Heart right ventricle (tissue), 16 donors: Measurements from ENCODE around the gene MFRP. TPM values are rescaled to one million over a fixed set of nuclear protein-coding genes. Genes with fewer than 3 reads are reported as not detected.

ENCODE experiments used
- ATAC-seq, 8 donors: fragments of 200-7000 bp; cut with Tn5 transposase; one replicate each; pipeline ENCODE4 v1.9.1; 2020; ENCODE audit warnings: mild to moderate bottlenecking in 8 of 8, moderate library complexity in 8 of 8, moderate number of reproducible peaks in 1 of 8
- DNase-seq, 2 donors: peaks; one replicate each; pipeline ENCODE4 v3.0.0-alpha.2; 2020
- H3K27ac ChIP-seq, 10 donors: fragments of 200-600 bp; sonication (generic) in 2 of 10; one replicate each; pipeline versions ENCODE4 v1.5.0 to v1.8.0; 2020 to 2022; ENCODE audit warnings: mild to moderate bottlenecking in 3 of 10
- H3K27me3 ChIP-seq, 7 donors: fragments of 200-600 bp; one replicate each; pipeline ENCODE4 v1.8.0; 2021 to 2022; ENCODE audit warnings: mild to moderate bottlenecking in 2 of 7
- H3K36me3 ChIP-seq, 9 donors: fragments of 200-600 bp; sonication (generic) in 1 of 9; one replicate each; pipeline versions ENCODE4 v1.5.0 to v1.8.0; 2020 to 2022; ENCODE audit warnings: mild to moderate bottlenecking in 2 of 9
- H3K4me1 ChIP-seq, 9 donors: fragments of 200-600 bp; sonication (generic) in 1 of 9; one replicate each; pipeline versions ENCODE4 v1.5.0 to v1.8.0; 2020 to 2022; ENCODE audit warnings: mild to moderate bottlenecking in 4 of 9
- H3K4me3 ChIP-seq, 10 donors: fragments of 200-600 bp; sonication (generic) in 2 of 10; one replicate each; pipeline versions ENCODE4 v1.5.0 to v1.8.0; 2020 to 2022; ENCODE audit warnings: mild to moderate bottlenecking in 7 of 10, moderate library complexity in 2 of 10
- H3K9me3 ChIP-seq, 11 donors: fragments of 200-600 bp in 10 of 11; sonication (generic) in 2 of 11; one replicate each; pipeline versions ENCODE4 v1.5.0 to v1.8.0; 2013 to 2022; ENCODE audit warnings: mild to moderate bottlenecking in 2 of 11, control low read depth in 1 of 11, moderate library complexity in 1 of 11
- WGBS, 2 donors: extraction: QIAGEN DNeasy Blood & Tissue Kit; methylation state at CpG; one replicate each; pipeline ENCODE4 v1.1.7; 2013; ENCODE audit warnings: inconsistent platforms in 1 of 2; 5-methylcytosine and 5-hydroxymethylcytosine counted together
- intact Hi-C, 10 donors: fragments of 100-400 bp; cut with DNase I; formaldehyde crosslinking; loops; one replicate each; pipeline versions ENCODE4 v1.11.1 to v1.14.2; 2022
- microRNA-seq, 2 donors: library from miRNA; unstranded; fragments of <30 nt; microRNA quantifications; one replicate each; pipeline ENCODE4 v1.2.0, GENCODE V29; 2021
- polyA plus RNA-seq, 2 donors: library from polyadenylated mRNA; stranded (reverse); fragments of 200-250 nt; gene quantifications; one replicate each; pipeline ENCODE4 v1.2.3, GENCODE V29; 2013
- total RNA-seq, 10 donors: library from RNA; stranded (reverse); fragmentation: NEBNext Ultra II Directional in 3 of 10; extraction: Animal tissue kit (Norgen Biotek cat#: 25700) in 3 of 10; gene quantifications; one replicate each; pipeline versions ENCODE4 v1.2.1 to v1.2.4, GENCODE V29; 2021 to 2023
- TF ChIP-seq, protein P1 (sequence below), 9 donors: fragments of 200-600 bp; sonication (generic) in 2 of 9; IDR thresholded peaks; one replicate each; pipeline versions ENCODE4 v1.5.0 to v1.8.0; 2021 to 2022; ENCODE audit warnings: antibody characterized with exemption in 9 of 9, mild to moderate bottlenecking in 5 of 9, moderate library complexity in 1 of 9
- donor health status: Arrhythmogenic right ventricular cardiomyopathy.
- donor health status: ischemic (EF 13 %, LVEDD 7.1; RV severe dilation, severe dysfunction).
- donor health status: healthy with polysubstance abuse.
- donor health status: DM: no; HTN: yes; CAD: no.
- donor health status: DM: no; HTN: no; CAD: no.
- donor health status: ischemic (EF 25% LVEDD 6.9; RV normal size, moderate dysfunction).
- donor health status: ischemic (EF 25% LVEDD 5.7; RV mildly dilated, moderate dysfunction).
- donor health status: healthy.
- donor health status: DM: yes; HTN: yes; CAD: no.
- donor health status: Ischemic cardiomyopathy.
- donor health status: ischemic (EF 35%, LVEDD 5.7; RV mildly dilated, moderate dysfunction).
- donor health status: nonischemic (EF 11% LVEDD 7.7; RV severe dilation, severe dysfunction).
- donor health status: DM: yes; HTN: yes; CAD: no.
- donor health status: PGD.
- donor health status: ischemic (EF 29% LVEDD 5.4; RV normal size, mild dysfunction).
- donor health status: nonischemic (EF 23%, LVEDD 6.1; RV moderate dilation, normal function).

Gene MFRP
- total and polyA plus RNA-seq, 12 donors, result 0.04 TPM; not detected in 11

- H3K4me1 ChIP-seq, result peaks cover 0 to 17% (median 10%) of the 10 kb centered on the region in 9 donors
- 98% methylated on average over 3 of the region's 3 CpGs for WGBS, 2 donors
- H3K4me3 ChIP-seq, result no peak overlapping the region
- DNase-seq (no peak), ATAC-seq (no peak)
- intact Hi-C loops, result loop anchor here in 1 of 10 donors (10.0 kb wide), 1 partner anchor 89 kb away; the partner anchor contains the start of gene CBL
- TF ChIP-seq, protein P1, sequence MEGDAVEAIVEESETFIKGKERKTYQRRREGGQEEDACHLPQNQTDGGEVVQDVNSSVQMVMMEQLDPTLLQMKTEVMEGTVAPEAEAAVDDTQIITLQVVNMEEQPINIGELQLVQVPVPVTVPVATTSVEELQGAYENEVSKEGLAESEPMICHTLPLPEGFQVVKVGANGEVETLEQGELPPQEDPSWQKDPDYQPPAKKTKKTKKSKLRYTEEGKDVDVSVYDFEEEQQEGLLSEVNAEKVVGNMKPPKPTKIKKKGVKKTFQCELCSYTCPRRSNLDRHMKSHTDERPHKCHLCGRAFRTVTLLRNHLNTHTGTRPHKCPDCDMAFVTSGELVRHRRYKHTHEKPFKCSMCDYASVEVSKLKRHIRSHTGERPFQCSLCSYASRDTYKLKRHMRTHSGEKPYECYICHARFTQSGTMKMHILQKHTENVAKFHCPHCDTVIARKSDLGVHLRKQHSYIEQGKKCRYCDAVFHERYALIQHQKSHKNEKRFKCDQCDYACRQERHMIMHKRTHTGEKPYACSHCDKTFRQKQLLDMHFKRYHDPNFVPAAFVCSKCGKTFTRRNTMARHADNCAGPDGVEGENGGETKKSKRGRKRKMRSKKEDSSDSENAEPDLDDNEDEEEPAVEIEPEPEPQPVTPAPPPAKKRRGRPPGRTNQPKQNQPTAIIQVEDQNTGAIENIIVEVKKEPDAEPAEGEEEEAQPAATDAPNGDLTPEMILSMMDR (IDR thresholded peaks at IDR 0.05), result no peak
- peaks cover 0 to 12% (median 5%) of the 10 kb centered on the region in 11 donors for H3K9me3 ChIP-seq
- H3K27me3 ChIP-seq, result no peaks in the 10 kb centered on the region
- H3K36me3 ChIP-seq, result peaks cover 0 to 90% (median 22%) of the 10 kb centered on the region in 9 donors
- no peak overlapping the region for H3K27ac ChIP-seq
Measured at GRCh38 chr11:119293461-119293860, 53.0 kb downstream of the MFRP start.

DNA sequence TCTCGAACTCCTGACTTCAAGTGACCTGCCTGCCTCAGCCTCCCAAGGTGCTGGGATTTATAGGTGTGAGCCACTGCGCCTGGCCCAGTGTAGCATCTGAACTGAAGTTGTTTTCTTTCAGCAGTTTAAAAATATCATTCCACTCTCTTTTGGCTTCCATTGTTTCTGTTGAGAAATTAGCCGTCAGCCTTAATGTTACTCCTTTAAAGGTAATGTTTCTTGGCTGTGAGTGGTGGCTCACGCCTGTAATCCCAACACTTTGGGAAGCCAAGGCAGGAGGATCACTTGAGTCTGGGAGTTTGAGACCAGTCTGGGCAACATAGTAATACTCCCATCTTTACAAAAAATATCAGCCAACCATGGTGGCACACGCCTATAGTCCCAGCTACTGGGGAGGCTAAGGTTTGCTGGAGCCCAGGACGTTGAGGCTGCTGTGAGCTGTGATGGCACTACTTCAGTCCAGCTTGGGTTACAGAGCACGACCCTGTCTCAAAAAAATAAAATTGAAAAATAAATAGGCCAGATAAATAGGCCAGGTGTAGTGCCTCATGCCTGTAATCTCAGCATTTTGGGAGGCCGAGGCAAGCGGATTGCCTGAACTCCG lies 55.5 kb downstream of the MFRP start:
- no peak overlapping the region for H3K27ac ChIP-seq
- ATAC-seq, result no peak
- 96 to 98% methylated on average over 10 of the region's 10 CpGs for WGBS, 2 donors

More for the DNA sequence above, 55.5 kb downstream of the MFRP start:
- Histone ChIP-seq H3K36me3 (peaks cover 0 to 90% (median 37%) of the 10 kb centered on the region in 9 donors), H3K27me3 (no peaks in the 10 kb centered on the region), H3K9me3 (peaks cover 0 to 12% (median 5%) of the 10 kb centered on the region in 11 donors), H3K4me1 (no peaks in the 10 kb centered on the region), H3K4me3 (no peak overlapping the region)
- no peak for DNase-seq
- intact Hi-C loops, result loop anchor here in 1 of 10 donors (10.0 kb wide), 1 partner anchor 86 kb away; the partner anchor contains the start of gene CBL
- TF ChIP-seq, protein P1 (IDR thresholded peaks at IDR 0.05), result no peak

Small RNAs within 50 kb of the gene (microRNA-seq; reads per million reads assigned to microRNA genes)
- gene MIR6756, result 0 reads per million in 2 donors

Other genes with a start within 250 kb of the MFRP start
- gene DPAGT1, start 244.9 kb downstream of the MFRP start, total RNA-seq, result 10 to 100 TPM in 9 of 10 donors, 1 to 10 TPM in 1; 8.6 to 23.2 (median 16.5) TPM
- 10 to 100 TPM; 15.3 to 24.3 TPM for gene DPAGT1, start 244.9 kb downstream of the MFRP start, polyA plus RNA-seq
- 10 to 100 TPM in 3 of 10 donors, 1 to 10 TPM in 7; 6.6 to 13.7 (median 8.4) TPM for gene C2CD2L, start 239.4 kb downstream of the MFRP start, total RNA-seq
- gene C2CD2L, start 239.4 kb downstream of the MFRP start, polyA plus RNA-seq, result 10 to 100 TPM in 1 of 2 donors, 1 to 10 TPM in 1; 6.1 to 11.6 TPM
- gene HINFP, start 225.1 kb downstream of the MFRP start, total RNA-seq, result 10 to 100 TPM in 8 of 10 donors, 1 to 10 TPM in 2; 8.9 to 15.8 (median 11.5) TPM
- gene HINFP, start 225.1 kb downstream of the MFRP start, polyA plus RNA-seq, result 10 to 100 TPM in 1 of 2 donors, 1 to 10 TPM in 1; 8.6 to 18.1 TPM
- 1 to 10 TPM in 7 of 10 donors, under 1 TPM in 3; 0.40 to 1.6 (median 1.2) TPM for gene ABCG4, start 197.7 kb downstream of the MFRP start, total RNA-seq
- gene ABCG4, start 197.7 kb downstream of the MFRP start, polyA plus RNA-seq, result 1 to 10 TPM in 1 of 2 donors, under 1 TPM in 1; 0.17 to 1.1 TPM
- gene NLRX1, start 178.0 kb downstream of the MFRP start, total RNA-seq, result 10 to 100 TPM; 24.3 to 39.3 (median 33.6) TPM
- gene NLRX1, start 178.0 kb downstream of the MFRP start, polyA plus RNA-seq, result 10 to 100 TPM in 1 of 2 donors, 1 to 10 TPM in 1; 7.9 to 11.1 TPM
- gene NHERF4, start 161.2 kb downstream of the MFRP start, total RNA-seq, result under 1 TPM in 1 of 10 donors, not detected in 9; 0.32 TPM
- gene NHERF4, start 161.2 kb downstream of the MFRP start, polyA plus RNA-seq, result not detected
- 10 to 100 TPM in 2 of 10 donors, 1 to 10 TPM in 8; 7.3 to 15.6 (median 8.5) TPM for gene CBL, start 140.4 kb downstream of the MFRP start, total RNA-seq
- 1 to 10 TPM; 2.7 to 8.0 TPM for gene CBL, start 140.4 kb downstream of the MFRP start, polyA plus RNA-seq
- gene MCAM, start 29.6 kb downstream of the MFRP start, total RNA-seq, result 100 to 1,000 TPM in 4 of 10 donors, 10 to 100 TPM in 6; 37.8 to 136 (median 96.9) TPM
- 10 to 100 TPM; 35.8 to 97.5 TPM for gene MCAM, start 29.6 kb downstream of the MFRP start, polyA plus RNA-seq
- 10 to 100 TPM; 11.1 to 17.6 (median 13.4) TPM for gene RNF26, start 12.2 kb downstream of the MFRP start, total RNA-seq
- 10 to 100 TPM in 1 of 2 donors, 1 to 10 TPM in 1; 6.4 to 13.2 TPM for gene RNF26, start 12.2 kb downstream of the MFRP start, polyA plus RNA-seq
- gene C1QTNF5, start 5.8 kb downstream of the MFRP start, total RNA-seq, result 10 to 100 TPM; 11.4 to 25.1 (median 19.9) TPM
- gene C1QTNF5, start 5.8 kb downstream of the MFRP start, polyA plus RNA-seq, result 10 to 100 TPM; 32.8 to 35.7 TPM
- 100 to 1,000 TPM in 9 of 10 donors, 10 to 100 TPM in 1; 87.0 to 183 (median 136) TPM for gene USP2, start 35.0 kb upstream of the MFRP start, total RNA-seq
- gene USP2, start 35.0 kb upstream of the MFRP start, polyA plus RNA-seq, result 10 to 100 TPM; 42.0 to 64.9 TPM
- gene THY1, start 76.5 kb upstream of the MFRP start, total RNA-seq, result 10 to 100 TPM in 2 of 10 donors, 1 to 10 TPM in 6, under 1 TPM in 2; 0.61 to 26.6 (median 5.0) TPM
- 10 to 100 TPM in 1 of 2 donors, under 1 TPM in 1; 0.95 to 18.1 TPM for gene THY1, start 76.5 kb upstream of the MFRP start, polyA plus RNA-seq